Measurements from ENCODE around the gene SLC17A3. TPM values are rescaled to one million over a fixed set of nuclear protein-coding genes. Genes with fewer than 3 reads are reported as not detected.

SLC17A3 gene
- polyA plus RNA-seq, 1 donor from 2014 or later = not detected

GRCh38 chr6:25875926-25876602, 2.0 kb upstream of the SLC17A3 start:
- no peaks in the 10 kb centered on the region for H3K27me3 ChIP-seq (ENCODE audit: insufficient read depth, low read depth, low read length)
- no peaks in the 10 kb centered on the region for H4K20me1 ChIP-seq (ENCODE audit: insufficient read depth)
- H3K4me2 ChIP-seq (ENCODE audit: low read length) = no peak overlapping the region
- H3K9me3 ChIP-seq (ENCODE audit: low read length) = no peaks in the 10 kb centered on the region
- no peak overlapping the region for H3K9ac ChIP-seq (ENCODE audit: low read length)
- no peaks in the 10 kb centered on the region for H3F3A ChIP-seq (ENCODE audit: insufficient read depth, low read length, poor library complexity, severe bottlenecking)
- no peaks in the 10 kb centered on the region for H3K9me2 ChIP-seq (ENCODE audit: insufficient read depth, low read length)
- no peaks in the 10 kb centered on the region for H3K36me3 ChIP-seq (ENCODE audit: insufficient read depth, low read length)
- no peak overlapping the region for H2AFZ ChIP-seq (ENCODE audit: low read depth, low read length)
- H3K79me2 ChIP-seq (replicated peaks; ENCODE audit: insufficient read depth, low read length) = no peaks in the 10 kb centered on the region
- TF ChIP-seq MXI1 (conservative IDR thresholded peaks at IDR 0.05; ENCODE audit: poor library complexity, severe bottlenecking) = no peak
- TF ChIP-seq POLR2AphosphoS5 (IDR thresholded peaks at IDR 0.05) = peak; percentile 12
- no peak for TF ChIP-seq SMC3 (conservative IDR thresholded peaks at IDR 0.05; ENCODE audit: poor library complexity)
- no peak for TF ChIP-seq EZH2 (IDR thresholded peaks at IDR 0.05; ENCODE audit: borderline replicate concordance, insufficient read depth, low read length, poor library complexity, severe bottlenecking)
- TF ChIP-seq CTCF (IDR thresholded peaks at IDR 0.05; ENCODE audit: poor library complexity, severe bottlenecking) = no peak
- no peak for TF ChIP-seq TAF1 (IDR thresholded peaks at IDR 0.05; ENCODE audit: low read depth)
- TF ChIP-seq RAD21 (conservative IDR thresholded peaks at IDR 0.05) = no peak
- TF ChIP-seq EP300 (conservative IDR thresholded peaks at IDR 0.05; ENCODE audit: poor library complexity, severe bottlenecking) = no peak
- no peak overlapping the region for H3K4me3 ChIP-seq (ENCODE audit: low read length)
- no peak overlapping the region for H3K27ac ChIP-seq (ENCODE audit: low read length)

GRCh38 chr6:25875563-25875905, 1.5 kb upstream of the SLC17A3 start:
- Histone ChIP-seq H3K27ac (ENCODE audit: low read length) (no peak overlapping the region), H4K20me1 (ENCODE audit: insufficient read depth) (no peaks in the 10 kb centered on the region), H3K9me2 (ENCODE audit: insufficient read depth, low read length) (no peaks in the 10 kb centered on the region), H3K9ac (ENCODE audit: low read length) (no peak overlapping the region), H3K79me2 (replicated peaks; ENCODE audit: insufficient read depth, low read length) (no peaks in the 10 kb centered on the region), H3K9me3 (ENCODE audit: low read length) (no peaks in the 10 kb centered on the region), H3K4me2 (ENCODE audit: low read length) (no peak overlapping the region), H3K27me3 (ENCODE audit: insufficient read depth, low read depth, low read length) (no peaks in the 10 kb centered on the region), H2AFZ (ENCODE audit: low read depth, low read length) (no peak overlapping the region), H3F3A (ENCODE audit: insufficient read depth, low read length, poor library complexity, severe bottlenecking) (no peaks in the 10 kb centered on the region), H3K4me3 (ENCODE audit: low read length) (no peak overlapping the region), H3K36me3 (ENCODE audit: insufficient read depth, low read length) (no peaks in the 10 kb centered on the region)
- TF ChIP-seq MXI1 (conservative IDR thresholded peaks at IDR 0.05; ENCODE audit: poor library complexity, severe bottlenecking) (no peak), REST (IDR thresholded peaks at IDR 0.05; ENCODE audit: borderline replicate concordance) (no peak), RAD21 (conservative IDR thresholded peaks at IDR 0.05) (no peak), TAF1 (IDR thresholded peaks at IDR 0.05; ENCODE audit: low read depth) (no peak), CTCF (IDR thresholded peaks at IDR 0.05; ENCODE audit: poor library complexity, severe bottlenecking) (no peak), POLR2AphosphoS5 (IDR thresholded peaks at IDR 0.05) (no peak), EP300 (conservative IDR thresholded peaks at IDR 0.05; ENCODE audit: poor library complexity, severe bottlenecking) (no peak), SMC3 (conservative IDR thresholded peaks at IDR 0.05; ENCODE audit: poor library complexity) (no peak), EZH2 (IDR thresholded peaks at IDR 0.05; ENCODE audit: borderline replicate concordance, insufficient read depth, low read length, poor library complexity, severe bottlenecking) (no peak)
